GM12873 (cell line): Measurements from ENCODE around the gene PTPN12.

Experiments used
- TF ChIP-seq, protein P1 (sequence below): IDR thresholded peaks from 2 replicates; pipeline ENCODE4 v1.5.1; 2012; ENCODE audit warnings: low read depth, mild to moderate bottlenecking, moderate library complexity, low read length, control low read depth; ENCODE audit not compliant: insufficient read depth; ENCODE audit errors: missing control alignments

Gene PTPN12

DNA sequence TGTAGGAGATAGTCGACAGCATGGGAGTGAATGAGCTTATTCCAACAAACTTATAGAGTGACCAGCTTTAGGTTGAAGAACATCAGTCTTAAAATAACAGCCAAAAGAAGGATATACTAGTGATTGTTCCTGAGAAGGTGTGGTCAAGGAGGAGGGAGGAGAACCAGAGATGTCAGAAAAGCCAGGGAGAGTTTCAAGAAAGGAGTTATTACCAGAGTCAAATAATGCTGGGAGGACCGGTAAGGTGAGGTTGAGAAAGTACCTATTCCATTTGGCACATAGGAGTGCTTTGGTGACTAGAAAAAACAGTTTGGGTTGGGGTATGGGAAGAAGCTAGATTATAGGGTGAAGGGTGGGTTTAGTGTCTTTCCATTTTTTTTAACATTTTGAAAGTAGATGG is 5.8 kb downstream of the PTPN12 start:
- TF ChIP-seq, protein P1, sequence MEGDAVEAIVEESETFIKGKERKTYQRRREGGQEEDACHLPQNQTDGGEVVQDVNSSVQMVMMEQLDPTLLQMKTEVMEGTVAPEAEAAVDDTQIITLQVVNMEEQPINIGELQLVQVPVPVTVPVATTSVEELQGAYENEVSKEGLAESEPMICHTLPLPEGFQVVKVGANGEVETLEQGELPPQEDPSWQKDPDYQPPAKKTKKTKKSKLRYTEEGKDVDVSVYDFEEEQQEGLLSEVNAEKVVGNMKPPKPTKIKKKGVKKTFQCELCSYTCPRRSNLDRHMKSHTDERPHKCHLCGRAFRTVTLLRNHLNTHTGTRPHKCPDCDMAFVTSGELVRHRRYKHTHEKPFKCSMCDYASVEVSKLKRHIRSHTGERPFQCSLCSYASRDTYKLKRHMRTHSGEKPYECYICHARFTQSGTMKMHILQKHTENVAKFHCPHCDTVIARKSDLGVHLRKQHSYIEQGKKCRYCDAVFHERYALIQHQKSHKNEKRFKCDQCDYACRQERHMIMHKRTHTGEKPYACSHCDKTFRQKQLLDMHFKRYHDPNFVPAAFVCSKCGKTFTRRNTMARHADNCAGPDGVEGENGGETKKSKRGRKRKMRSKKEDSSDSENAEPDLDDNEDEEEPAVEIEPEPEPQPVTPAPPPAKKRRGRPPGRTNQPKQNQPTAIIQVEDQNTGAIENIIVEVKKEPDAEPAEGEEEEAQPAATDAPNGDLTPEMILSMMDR = no peak

DNA sequence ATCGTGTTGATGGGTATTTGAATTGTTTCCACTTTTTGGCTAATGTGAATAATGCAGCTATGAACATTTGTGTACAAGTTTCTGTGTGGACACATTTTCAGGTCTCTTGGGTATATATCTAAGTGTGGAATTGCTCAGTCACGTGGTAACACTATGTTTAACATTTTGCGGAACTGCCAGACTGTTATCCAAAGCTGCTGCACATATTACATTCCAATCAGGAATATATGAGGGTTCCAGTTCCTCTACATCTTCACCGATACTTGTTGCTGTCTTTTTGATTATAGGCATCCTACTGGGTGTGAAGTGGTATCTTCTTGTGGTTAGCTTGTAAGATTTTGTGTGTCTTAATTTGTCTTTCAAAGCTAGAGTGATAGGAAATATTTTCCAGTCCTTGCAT is 6.8 kb downstream of the PTPN12 start:
- TF ChIP-seq, protein P1 = no peak

DNA sequence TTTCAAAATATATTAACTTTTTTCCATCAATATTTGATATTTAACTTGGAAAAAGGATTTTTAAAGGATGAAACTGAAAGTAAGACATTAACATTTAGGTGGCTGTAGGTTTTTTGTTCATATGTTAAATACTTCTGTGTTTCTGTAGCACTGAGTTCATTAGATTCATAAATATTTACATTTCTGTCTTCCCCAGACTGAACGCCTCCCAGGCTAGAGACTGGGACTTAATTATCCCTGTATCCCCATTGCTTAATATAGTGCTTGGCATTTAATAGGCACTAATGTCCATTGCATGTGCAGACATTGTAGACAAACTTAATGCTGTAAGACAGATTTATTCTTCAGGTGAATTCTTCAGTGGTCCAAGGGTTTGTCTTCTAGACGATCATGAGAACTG is 7.4 kb downstream of the PTPN12 start:
- TF ChIP-seq, protein P1 = no peak

DNA sequence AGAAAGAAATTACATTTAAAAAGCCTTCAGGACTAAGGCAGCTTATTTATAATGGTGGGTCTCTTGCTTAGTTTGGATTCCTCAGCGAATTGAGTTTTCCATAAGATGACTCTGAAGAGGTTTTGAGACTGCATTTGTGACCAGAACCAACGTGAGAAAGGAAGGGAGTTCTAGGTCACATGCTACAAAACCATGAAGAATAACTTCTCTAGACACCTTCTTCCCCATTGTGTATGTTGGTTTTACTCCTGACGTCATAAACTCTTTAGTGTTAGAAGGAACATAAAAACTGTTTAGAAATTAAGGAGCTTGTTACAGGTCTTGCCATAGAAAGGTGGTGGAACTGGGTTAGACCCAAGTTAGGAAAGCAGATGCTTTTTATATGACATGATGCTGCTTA is 11.1 kb downstream of the PTPN12 start:
- TF ChIP-seq, protein P1 = no peak

DNA sequence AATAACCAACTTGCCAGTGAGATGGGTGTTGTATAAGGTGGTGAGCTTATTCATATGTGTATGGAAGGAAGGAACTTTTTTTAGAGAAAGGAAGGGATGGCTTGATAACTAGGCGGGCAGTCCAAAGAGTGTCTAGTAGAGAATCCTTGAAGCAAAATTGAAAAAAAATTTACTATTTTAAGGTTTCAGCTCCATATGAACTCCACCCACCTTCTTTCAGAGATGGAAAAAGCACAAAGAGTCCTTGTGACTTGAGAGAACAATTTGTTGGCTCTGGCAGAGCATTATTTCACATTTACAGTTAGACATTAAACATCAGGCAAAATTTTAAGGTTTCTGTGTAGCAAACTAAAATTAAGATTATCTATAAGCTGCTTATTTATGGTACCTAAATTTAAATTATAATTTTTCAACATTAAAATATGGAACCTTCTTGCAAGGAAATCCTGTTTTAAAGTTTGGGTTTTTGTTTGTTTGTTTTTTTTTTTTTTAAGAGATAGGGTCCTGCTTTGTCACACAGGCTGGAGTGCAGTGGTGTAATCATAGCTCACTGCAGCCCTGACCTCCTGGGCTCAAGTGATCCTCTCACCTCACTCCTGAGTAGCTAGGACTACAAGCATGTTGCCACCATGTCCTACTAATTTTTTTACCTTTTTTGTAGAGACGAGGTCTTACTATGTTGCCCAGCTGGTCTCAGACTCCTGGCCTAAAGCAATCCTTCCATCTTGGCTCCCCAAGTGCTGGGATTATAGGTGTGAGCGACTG is 12.2 kb downstream of the PTPN12 start:
- TF ChIP-seq, protein P1 = no peak

DNA sequence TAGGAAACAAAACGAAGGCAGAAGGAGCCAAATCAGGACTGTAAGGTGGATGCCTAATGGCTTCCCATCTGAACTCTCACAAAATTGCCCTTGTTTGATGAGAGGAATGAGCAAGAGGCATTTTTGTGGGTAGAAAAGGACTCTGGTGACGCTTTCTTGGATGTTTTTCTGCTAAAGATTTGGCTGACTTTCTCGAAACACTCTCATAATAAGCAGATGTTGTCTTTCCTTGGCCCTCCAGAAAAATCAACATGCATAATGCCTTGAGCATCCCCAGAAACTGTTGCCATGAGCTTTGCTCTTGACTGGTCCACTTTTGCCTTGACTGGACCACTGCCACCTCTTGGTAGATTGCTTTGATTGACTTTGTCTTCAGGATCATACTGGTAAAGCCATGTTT is 13.5 kb downstream of the PTPN12 start:
- TF ChIP-seq, protein P1 = no peak

DNA sequence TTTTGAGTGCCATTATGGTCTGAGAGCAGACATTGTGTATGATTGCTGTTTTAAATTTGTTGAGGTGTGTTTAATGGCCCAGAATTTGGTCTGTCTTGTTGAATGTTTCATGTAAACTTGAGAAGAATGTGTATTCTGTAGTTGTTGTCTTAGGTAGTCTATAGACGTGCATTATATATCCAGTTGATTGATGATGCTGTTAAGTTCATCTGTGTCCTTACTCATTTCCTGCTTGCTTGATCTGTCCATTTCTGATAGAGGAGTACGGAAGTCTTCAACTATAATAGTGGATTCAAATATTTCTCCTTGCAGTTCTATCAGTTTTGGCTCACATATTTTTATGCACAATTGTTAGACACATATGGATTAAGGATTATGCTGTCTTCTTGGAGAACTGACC is 16.0 kb downstream of the PTPN12 start:
- TF ChIP-seq, protein P1 = no peak
